ENCODE measurements around the gene ZNF780B. TPM values are rescaled to one million over a fixed set of nuclear protein-coding genes. Genes with fewer than 3 reads are reported as not detected.
A peak's percentile ranks its signal among the peaks of the same experiment; 100 is the strongest.

Gene ZNF780B
- total RNA-seq: 10 to 100 TPM; 27.6 to 28.3 TPM
- long read RNA-seq, partial matches to known transcripts: 1 of 2 reads
- long read RNA-seq, other reads (novel, unspliced or antisense): 1 of 2 reads

DNA sequence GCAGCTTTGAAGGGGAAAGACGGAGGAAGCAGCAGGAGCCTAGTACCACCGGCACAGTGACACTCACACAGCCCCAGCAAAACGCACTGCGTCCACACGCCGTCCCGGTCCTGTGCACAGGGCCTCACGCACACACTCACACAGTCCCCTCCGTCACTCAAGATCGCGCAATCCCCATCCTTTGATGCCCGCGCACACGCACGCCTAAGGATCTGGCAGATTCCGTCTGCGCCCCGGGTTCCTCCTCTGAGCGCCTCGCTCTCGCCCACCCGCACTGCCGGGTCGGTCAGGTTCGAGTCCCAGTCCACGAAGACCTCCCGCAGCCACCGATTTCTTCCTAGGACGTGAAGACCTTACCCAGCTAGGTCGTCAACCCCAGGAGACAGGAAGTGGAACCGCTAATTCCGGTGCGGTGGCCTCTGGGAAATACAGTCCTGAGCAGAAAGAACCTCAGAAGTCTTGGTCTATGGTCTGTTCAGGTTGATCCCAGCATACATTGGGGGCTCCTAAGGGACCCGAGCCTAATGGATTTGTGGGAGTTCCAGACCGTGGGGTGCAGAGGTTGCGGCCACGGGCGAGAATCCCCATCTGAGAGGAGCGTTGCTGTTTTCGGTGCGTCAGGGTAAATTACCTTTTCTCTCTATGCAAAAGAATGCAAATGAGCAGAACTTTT is at the start of gene ZNF780B:
TSS of gene ZNF780B (minus strand) at position 400 of the 673 bp plus-strand sequence. CDS start 5,899 bp downstream, outside the sequence.
- intact Hi-C loops (cut with DNase I): no loop called here
- ATAC-seq (peak; percentile 96 to 98), DNase-seq (peak; percentile 70)

DNA sequence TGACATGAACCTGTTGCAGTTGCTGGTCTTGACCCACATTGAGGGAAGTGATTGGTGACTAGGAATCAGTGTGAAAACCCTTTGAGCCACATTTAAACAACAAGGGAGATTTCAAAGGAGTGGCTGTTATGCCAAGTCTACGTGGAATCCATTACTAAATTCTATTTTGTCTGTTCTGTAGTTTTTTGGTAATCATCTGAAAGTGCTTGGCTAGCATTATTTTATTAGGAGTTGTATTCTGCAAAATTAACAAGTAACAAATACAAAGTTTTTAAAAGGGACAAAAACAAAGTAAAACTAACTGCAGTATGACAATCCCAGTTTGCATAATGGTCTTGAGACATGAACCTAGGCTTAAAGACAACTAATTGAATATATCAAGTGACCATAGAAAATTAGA is 48.7 kb upstream of the ZNF780B start:
- ATAC-seq: no peak
- intact Hi-C loops (cut with DNase I): no loop called here

DNA sequence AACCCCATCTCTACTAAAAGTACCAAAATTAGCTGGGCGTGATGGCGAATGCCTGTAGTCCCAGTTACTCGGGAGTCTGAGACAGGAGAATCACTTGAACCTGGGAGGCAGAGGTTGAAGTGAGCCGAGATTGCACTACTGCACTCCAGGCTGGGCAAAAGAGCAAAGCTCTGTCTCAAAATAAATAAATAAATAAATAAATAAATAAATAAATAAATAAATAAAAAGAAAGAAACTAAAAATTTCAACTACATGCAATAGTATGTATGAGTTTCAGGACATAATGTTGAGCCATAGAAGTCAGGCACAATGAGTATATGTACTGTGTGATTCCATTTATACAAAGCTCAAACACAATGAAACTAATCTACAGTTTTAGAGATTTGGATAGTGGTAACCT is 47.6 kb upstream of the ZNF780B start:
- intact Hi-C loops (cut with DNase I): no loop called here

More for the DNA sequence above, 48.7 kb upstream of the ZNF780B start:
- DNase-seq: no peak

DNA sequence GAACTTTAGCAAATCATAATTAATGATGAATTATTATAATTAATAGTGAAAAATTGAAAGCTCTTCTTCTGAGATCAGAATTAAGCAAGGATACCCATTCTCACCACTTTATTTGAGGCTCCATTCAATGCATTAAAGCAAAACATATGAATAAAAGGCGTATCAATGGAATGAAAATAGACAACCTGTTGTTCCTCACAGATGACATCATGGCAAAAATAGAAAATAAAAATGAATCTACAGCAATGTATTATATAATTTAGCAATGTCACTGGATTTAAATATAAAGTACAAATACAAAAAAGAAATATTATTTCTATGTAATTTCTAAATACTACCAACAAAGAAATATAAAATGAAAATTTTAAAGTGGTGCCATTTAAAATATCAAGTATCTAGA is 45.8 kb upstream of the ZNF780B start:
- intact Hi-C loops (cut with DNase I): no loop called here
- DNase-seq: no peak
- ATAC-seq: no peak

More for the DNA sequence above, 47.6 kb upstream of the ZNF780B start:
- ATAC-seq: no peak
- no peak for DNase-seq

DNA sequence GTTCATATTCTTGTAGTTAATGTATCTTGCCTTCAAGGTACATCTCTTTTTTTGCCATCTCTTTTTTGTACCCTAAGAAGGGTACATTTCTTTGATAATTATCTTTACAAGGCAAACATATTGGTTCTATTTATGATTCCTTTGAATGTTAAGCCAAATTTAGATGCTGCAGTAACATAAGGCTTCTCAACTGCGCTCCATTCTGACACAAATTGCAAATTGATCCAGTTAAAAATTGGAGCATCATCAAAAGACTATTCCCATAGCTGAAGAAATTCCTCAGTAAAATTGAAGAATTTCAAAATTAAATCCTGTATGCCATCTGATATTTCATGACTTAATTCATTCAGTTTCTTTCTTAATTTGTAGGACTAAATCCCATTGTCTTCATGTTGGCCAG is 37.4 kb upstream of the ZNF780B start:
- ATAC-seq: no peak
- intact Hi-C loops (cut with DNase I): no loop called here

DNA sequence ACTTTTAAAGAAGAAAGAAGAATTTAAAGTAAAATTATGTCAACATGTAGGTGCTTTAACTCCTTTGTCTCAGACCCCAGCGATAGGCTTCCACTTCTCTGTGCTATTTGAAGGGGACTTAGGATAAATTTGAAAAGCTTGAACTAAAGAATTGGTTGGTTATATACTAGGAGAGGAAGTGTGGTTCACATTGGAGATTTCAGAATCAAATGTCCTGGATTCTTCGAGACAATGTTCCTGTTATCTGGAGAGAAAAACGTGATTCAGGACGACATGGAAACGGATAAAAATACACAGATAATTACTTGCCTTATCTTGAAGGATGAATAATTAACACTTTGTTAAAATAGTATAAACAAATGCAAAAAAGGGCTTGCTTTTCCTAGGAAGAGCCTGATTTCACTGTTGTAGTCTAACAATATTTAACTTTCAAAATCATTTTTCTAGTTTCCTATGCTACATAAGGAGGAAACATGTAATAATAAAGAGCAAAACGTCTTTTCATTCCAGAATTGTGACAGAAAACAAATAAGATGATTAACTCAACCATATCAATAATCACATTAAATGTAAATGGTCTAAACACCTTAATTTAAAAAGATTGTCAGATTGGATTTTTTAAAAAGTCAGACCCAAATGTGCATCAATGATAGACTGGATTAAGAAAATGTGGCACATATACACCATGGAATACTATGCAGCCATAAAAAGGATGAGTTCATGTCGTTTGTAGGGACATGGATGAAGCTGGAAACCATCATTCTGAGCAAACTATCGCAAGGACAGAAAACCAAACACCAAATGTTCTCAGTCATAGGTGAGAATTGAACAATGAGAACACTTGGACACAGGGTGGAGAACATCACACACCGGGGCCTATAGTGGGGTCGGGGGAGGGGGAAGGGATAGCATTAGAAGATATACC is 35.4 kb upstream of the ZNF780B start:
- ATAC-seq: no peak

More for the DNA sequence above, 37.4 kb upstream of the ZNF780B start:
- DNase-seq: no peak

DNA sequence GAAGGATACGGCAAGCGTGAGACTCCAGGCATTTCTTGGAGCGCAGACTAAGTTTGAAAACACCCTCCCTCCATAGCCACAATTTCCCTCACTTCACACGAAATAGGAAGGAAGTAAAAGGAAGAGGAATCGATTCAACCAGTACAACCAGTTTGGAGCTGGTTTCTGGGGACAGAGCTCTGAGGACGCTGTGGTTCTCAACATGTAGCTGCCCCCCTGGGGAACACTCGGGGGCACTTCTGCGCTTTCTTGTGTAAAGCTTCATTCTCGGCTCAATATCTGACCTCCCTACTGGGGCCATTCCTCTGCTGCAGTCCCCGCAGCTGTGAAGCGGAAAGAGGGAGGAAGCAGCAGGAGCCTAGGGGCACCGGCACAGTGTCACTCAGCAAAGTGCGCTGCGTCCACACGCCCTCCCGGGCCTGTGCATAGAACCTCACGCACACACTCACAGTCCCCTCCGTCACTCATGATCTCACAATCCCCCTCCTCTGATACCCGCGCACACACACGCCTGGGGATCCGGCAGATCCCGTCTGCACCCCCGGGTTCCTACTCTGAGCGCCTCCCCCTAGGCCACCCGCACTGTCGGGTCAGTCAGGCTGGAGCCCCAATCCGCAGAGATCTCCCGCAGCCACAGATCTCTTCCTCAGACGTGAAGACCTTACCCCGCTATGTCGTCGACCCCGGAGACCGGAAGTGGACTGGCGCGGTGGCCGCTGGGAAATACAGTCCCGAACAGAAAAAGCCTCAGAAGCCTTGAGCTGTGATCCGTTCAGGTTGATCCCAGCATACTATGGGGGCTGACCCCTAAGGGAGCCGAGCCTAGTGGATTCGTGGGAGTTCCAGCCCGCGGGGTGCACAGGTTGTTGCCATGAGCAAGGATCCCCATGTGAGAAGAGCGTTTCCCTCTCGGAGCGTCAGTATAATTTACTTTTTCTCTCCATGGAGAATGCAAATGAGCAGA is 34.5 kb upstream of the ZNF780B start, which contains the start of gene ZNF780A:
TSS of gene ZNF780A (minus strand) at position 703 of the 964 bp plus-strand sequence. CDS start 6,190 bp downstream, outside the sequence.
- intact Hi-C loops (cut with DNase I): no loop called here
- DNase-seq: peak; percentile 80
- ATAC-seq: peak; percentile 96 to 99

More for the DNA sequence above, 35.4 kb upstream of the ZNF780B start:
- intact Hi-C loops (cut with DNase I): no loop called here
- DNase-seq: no peak

DNA sequence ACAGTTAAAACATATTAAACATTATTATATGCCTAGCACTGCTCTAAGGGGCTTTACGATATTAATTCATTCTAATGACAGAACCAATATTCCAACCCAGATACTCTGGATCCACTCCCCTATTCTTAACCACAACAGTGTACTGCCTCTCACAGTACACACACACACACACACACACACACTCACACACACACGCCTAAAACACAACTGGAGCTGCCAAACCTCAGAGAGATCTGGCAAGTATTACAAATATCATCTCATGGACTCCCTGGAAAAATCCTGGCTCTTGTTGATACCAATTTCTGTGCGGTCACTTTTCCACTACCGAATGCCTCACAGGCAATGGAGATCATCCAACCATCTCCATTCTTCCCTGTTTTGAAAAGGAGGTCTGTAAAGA is 33.4 kb upstream of the ZNF780B start:
- ATAC-seq: peak in 1 of 2 donors; percentile 9
- peak; percentile 24 for DNase-seq
- intact Hi-C loops (cut with DNase I): no loop called here

DNA sequence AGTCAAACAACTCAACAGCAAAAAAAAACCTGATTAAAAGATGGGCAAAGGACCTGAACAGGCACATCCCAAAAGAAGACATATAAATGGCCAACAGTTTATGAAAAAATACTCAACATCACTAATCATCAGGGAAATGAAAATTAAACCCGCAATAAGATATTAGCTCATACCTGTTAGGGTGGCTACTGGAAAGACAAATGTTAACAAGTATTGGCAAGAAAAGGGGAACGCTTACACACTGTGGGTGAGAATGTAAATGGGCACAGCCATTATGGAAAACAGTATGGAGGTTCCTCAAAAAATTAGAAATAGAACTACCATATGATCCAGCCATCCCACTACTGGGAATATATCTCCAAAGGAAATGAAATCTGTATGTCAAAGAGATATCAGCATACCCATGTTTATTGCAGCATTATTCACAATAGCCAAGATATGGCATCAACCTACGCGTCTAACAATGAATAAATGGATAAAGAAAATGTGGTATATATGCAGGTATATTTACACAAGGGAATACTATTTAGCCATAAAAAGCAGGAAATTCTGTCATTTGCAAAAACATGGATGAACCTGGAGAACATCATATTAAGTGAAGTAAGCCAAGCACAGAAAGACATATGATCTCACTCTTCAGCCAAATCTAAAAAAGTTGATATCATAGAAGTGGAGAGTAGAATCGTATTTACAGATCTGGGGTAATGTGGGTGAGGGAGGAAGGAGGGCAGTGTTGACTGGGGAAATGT is 32.4 kb upstream of the ZNF780B start:
- ATAC-seq: no peak
- intact Hi-C loops (cut with DNase I): no loop called here
- DNase-seq: no peak

DNA sequence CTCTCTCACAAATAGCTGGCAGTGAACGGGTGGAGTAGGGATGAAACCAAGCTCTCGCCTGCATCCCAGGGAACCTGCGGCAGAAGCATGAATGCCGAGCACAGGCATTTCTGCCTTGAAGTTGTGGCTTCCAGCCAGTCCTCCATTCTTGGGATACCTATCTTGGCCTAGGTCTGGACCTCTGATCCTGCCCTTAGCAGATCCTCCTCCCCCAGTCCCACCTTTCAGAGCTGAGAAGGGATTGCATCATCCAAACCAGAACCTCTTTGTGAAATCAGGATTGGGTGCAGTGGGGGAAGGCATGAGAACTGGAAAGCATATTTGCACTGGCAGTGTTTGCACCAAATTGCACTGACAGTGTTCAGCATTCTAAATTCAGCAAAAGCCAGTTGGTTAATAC is 28.9 kb upstream of the ZNF780B start:
- ATAC-seq (no peak), DNase-seq (no peak)
- intact Hi-C loops (cut with DNase I): no loop called here

DNA sequence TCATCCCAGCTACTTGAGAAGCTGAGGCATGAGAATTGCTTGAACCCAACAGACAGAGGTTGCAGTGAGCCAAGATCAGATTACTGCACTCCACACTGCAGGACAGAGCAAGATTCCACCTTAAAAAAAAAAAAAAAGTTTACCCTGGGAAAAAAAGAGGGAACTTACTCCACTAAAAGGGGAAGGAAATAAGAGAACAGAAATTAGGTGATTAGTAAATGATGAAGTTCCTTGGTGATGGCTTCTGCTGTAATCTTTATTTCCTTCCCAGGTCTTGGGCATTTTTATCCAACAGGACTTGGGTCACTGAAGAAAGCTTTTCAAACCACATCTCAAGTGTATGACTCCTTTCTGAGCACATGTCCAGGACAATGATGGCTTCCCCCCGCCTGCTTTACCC is 25.4 kb upstream of the ZNF780B start:
- intact Hi-C loops (cut with DNase I): no loop called here
- ATAC-seq (no peak), DNase-seq (no peak)

DNA sequence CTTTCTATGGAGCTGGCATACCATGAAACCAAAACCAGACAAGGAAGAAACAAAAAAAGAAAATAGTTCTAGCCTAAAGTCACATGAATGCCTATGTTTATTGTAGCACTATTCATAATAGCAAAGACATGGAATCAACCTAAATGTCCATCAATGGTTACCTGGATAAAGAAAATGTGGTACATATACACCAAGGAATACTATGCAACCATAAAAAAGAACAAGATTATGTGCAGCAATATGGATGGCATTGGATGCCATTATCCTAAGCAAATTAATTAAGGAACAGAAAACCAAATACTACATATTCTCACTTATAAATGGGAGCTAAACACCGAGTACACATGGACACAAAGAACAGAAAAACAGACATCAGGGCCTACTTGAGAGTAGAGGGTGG is 24.3 kb upstream of the ZNF780B start:
- intact Hi-C loops (cut with DNase I): no loop called here
- ATAC-seq (no peak), DNase-seq (no peak)

DNA sequence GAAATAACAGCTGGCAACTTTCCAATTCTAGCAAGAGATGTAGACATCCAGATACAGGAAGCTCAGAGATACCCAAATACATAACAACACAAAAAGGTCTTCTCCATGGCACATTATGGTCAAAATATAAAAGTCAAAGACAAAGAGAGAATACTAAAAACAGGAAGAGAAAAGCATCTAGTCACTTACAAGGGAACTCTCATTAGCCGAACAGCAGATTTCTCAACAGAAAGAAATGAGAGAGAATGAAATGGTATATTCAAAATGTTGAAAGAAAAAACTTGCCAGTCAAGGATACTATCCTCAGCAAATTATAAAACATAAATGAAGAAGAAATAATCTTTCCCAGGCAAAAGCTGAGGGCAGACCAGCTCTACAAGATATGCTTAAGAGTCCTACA is 22.3 kb upstream of the ZNF780B start:
- DNase-seq (no peak), ATAC-seq (no peak)
- intact Hi-C loops (cut with DNase I): no loop called here

DNA sequence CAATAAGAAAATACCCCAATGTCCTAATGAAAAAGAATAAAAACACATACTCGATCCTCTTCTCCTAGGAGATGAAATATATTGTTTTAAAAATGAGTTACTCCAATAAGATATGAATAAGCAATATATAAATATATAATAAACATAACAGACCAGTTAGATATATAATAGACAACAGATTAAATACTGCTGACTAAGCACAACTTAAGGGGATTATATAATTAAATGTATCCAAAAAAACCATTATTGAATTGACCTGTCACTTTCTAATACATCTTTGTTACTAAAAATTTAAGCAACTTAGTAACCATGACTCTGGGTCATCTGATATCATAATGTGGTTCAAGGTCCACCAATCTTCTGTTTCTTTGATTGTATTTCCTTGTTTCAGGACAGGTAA is 14.0 kb upstream of the ZNF780B start:
- ATAC-seq (no peak), DNase-seq (no peak)
- intact Hi-C loops (cut with DNase I): no loop called here

DNA sequence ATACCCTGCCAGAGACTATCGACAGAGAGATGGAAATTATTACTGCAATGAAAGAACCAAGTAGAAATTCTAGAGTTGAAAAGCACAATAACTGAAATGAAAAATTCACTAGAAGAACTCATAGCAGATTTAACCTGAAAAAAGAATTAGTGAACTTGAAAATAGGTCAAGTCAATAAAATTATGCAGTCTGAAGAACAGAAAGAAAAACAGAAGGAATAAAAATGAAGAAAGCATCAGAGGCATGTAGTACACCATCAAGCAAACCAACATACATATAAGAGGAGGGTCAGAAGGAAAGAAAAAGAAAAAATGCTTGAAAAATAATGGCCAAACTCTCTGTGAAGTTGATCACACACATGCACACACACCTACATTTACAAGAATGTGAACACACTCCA is 3.6 kb upstream of the ZNF780B start:
- intact Hi-C loops (cut with DNase I): no loop called here

DNA sequence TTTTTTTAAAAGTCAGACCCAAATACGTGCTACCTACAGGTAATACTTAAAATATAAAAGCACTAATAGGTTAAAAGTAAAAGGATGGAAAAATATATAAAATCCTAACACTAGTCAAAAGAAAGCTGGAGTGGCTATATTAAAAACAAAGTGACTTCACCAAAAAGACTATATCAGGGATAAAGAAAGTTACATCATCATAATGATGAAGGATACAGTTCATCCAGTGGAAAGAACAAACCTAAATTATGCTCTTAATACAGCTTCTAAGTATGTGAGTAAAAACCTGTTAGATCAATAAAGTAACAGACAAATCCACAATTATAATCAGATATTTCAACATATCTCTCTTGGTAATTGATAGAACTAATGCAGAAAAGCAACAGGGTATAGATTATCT is 1.1 kb upstream of the ZNF780B start:
- intact Hi-C loops (cut with DNase I): no loop called here
- ATAC-seq: no peak
- no peak for DNase-seq

More for the DNA sequence above, 3.6 kb upstream of the ZNF780B start:
- ATAC-seq (no peak), DNase-seq (no peak)

DNA sequence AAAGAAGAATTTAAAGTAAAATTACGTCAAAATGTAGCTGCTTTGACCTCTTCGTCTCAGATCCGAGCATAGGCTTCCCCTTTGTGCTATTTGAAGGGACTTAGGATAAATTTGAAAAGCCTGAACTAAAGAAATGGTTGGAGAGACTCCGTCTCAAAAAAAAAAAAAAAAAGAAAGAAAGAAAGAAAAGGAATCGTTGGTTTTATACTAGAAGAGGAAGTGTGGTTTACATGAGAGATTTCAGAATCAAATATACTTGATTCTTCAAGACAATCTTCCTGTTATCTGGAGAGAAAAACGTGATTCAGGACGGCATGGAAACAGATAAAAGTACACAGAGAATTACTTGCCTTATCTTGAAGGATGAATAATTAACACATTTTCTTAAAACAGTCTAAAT is 474 bp upstream of the ZNF780B start:
- ATAC-seq: no peak
- intact Hi-C loops (cut with DNase I): no loop called here
- DNase-seq: no peak

DNA sequence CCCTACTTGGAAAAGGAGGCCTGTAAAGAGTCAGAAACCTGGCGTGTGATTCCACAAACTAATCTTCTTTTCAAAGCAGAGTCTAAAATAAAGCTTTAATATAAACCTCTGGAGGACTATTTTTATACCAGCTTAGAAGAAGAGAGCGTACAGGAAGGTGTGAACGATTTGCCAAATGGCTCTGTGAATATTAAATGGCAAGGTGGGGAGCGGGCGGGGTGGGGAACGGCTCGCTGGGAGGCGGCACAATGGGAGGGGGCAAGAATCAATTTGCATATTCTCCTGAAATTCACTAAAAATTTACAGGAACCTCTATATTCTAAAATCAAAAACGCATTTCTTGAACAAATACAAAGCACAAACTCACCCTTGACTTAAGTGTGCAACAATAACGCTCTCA is 982 bp downstream of the ZNF780B start:
- ATAC-seq: no peak
- DNase-seq: no peak
- intact Hi-C loops (cut with DNase I): no loop called here

Data from left cardiac atrium (tissue), 4 donors.